ENCODE data around the gene R3HDM2.

Gene R3HDM2

GRCh38 chr12:57258977-57259970 lies 171.6 kb downstream of the R3HDM2 start:
- intact Hi-C loops (cut with DNase I; ENCODE audit: low total_unique reads): no loop called here
- no peak for DNase-seq
- H3K27ac ChIP-seq: no peak overlapping the region

GRCh38 chr12:57255916-57256315 lies 174.9 kb downstream of the R3HDM2 start:
- intact Hi-C loops (cut with DNase I; ENCODE audit: low total_unique reads): no loop called here
- no peak for DNase-seq

More at GRCh38 chr12:57258977-57259970, 171.6 kb downstream of the R3HDM2 start:
- Histone ChIP-seq H3K27me3 (no peaks in the 10 kb centered on the region), H3K9me3 (no peaks in the 10 kb centered on the region), H3K36me3 (peaks cover 46 to 75% (median 68%) of the 10 kb centered on the region in 3 donors), H3K4me1 (peaks cover 0 to 4% (median 0%) of the 10 kb centered on the region in 4 donors), H3K4me3 (no peak overlapping the region)
- TF ChIP-seq CTCF (IDR thresholded peaks at IDR 0.05): no peak

DNA sequence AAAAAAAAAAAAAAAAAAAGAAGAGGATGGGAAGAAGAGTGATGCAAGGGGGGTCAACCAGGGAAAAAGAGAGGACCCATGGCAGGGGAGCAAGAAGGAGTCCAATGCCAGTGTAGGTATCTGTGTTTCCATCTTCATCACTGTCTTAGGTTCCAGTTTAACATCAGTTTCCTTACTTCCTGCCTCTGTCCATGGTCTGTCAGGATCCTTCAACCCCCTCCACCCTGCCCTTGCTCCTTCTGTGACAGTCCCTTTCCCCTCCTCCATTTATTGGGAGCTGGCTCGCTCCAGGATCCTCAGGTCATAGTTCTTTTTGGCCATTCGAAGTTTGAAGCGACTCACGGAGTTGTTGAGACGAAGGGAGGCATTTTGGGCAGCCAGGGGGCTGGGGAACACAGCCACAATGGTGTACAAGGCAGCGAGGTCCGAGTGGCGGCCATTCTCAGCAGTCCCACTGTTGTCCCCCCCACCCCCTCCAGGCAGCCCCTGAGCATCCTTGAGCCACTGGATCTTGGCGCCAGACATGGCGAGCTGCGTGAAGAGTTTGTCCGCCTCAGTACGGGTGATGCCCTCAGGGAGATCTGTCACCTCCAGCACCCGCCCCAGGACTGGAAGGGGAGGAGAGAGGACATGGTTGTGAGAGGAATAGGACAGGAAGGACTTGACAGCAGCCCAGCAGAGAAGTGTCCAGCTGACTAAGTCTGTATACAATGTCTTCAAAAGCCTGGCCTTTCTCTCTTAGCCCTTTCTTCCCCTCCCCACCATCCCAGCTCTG lies 176.2 kb downstream of the R3HDM2 start:
- Histone ChIP-seq H3K27me3 (no peaks in the 10 kb centered on the region), H3K4me3 (no peak overlapping the region), H3K27ac (no peak overlapping the region), H3K36me3 (peaks cover 38 to 54% (median 48%) of the 10 kb centered on the region in 3 donors), H3K9me3 (no peaks in the 10 kb centered on the region), H3K4me1 (no peaks in the 10 kb centered on the region)
- intact Hi-C loops (cut with DNase I; ENCODE audit: low total_unique reads): no loop called here
- DNase-seq: no peak
- no peak for TF ChIP-seq CTCF (IDR thresholded peaks at IDR 0.05)

More at GRCh38 chr12:57255916-57256315, 174.9 kb downstream of the R3HDM2 start:
- Histone ChIP-seq H3K9me3 (no peaks in the 10 kb centered on the region), H3K36me3 (peaks cover 45 to 66% (median 55%) of the 10 kb centered on the region in 3 donors), H3K27me3 (no peaks in the 10 kb centered on the region), H3K4me3 (no peak overlapping the region), H3K27ac (no peak overlapping the region), H3K4me1 (no peaks in the 10 kb centered on the region)
- no peak for TF ChIP-seq CTCF (IDR thresholded peaks at IDR 0.05)

GRCh38 chr12:57250956-57251355 lies 179.9 kb downstream of the R3HDM2 start, which contains the start of gene STAC3:
Gene STAC3 (minus strand): TSS chr12:57251187. CDS start chr12:57249636, 1,551 bp downstream.
- peaks cover 0 to 9% of the 10 kb centered on the region in 2 donors for H3K27me3 ChIP-seq
- no peak for DNase-seq
- TF ChIP-seq CTCF (IDR thresholded peaks at IDR 0.05): no peak
- no peak within 1 kb of the TSS for H3K4me3 ChIP-seq
- H3K36me3 ChIP-seq: peaks cover 5 to 17% (median 15%) of the 10 kb centered on the region in 3 donors
- no peaks in the 10 kb centered on the region for H3K4me1 ChIP-seq
- H3K9me3 ChIP-seq: no peaks in the 10 kb centered on the region
- no peak within 1 kb of the TSS for H3K27ac ChIP-seq
- intact Hi-C loops (cut with DNase I; ENCODE audit: low total_unique reads): no loop called here

DNA sequence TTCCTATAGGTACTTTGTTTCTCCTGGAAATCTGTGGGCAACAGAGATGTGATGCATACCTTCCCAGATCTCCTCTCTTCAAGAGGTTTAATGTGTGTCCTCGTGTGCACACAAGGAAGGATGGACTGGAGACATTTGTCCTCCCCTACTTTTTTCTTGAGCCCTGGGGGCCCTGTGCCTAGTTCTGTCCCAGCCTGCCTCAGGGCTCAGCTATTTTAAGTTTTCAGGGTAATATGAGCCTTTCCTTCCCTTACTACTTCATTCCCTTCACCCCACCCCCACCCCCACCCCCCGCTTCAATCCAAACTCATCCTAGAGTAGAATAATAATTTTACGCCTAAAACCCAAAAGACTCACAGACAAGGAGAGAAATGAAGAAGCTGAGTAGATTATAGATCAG lies 180.3 kb downstream of the R3HDM2 start:
- H3K36me3 ChIP-seq: peaks cover 1 to 13% (median 11%) of the 10 kb centered on the region in 3 donors
- peaks cover 0 to 9% of the 10 kb centered on the region in 2 donors for H3K27me3 ChIP-seq
- no peaks in the 10 kb centered on the region for H3K4me1 ChIP-seq
- intact Hi-C loops (cut with DNase I; ENCODE audit: low total_unique reads): no loop called here
- no peaks in the 10 kb centered on the region for H3K9me3 ChIP-seq
- DNase-seq: no peak
- H3K4me3 ChIP-seq: no peak overlapping the region
- TF ChIP-seq CTCF (IDR thresholded peaks at IDR 0.05): no peak
- no peak overlapping the region for H3K27ac ChIP-seq

Measured in tibial artery (tissue), 4 donors.